Neural progenitor cell (in vitro differentiated cells): Measurements from ENCODE around the gene NAGA. TPM values are rescaled to one million over a fixed set of nuclear protein-coding genes. Genes with fewer than 3 reads are reported as not detected.

ENCODE experiments used
- DNase-seq: peaks from one replicate; pipeline ENCODE4 v3.0.0-alpha.2; 2016; ENCODE audit warnings: low spot score
- H2AFZ ChIP-seq: fragments of 200-600 bp; sonication (generic); replicated peaks from 2 replicates; pipeline ENCODE4 v1.6.1; 2016; ENCODE audit warnings: antibody characterized with exemption
- H3F3A ChIP-seq: fragments of 200-600 bp; sonication (generic); 2 replicates; pipeline ENCODE4 v1.6.1; 2016; ENCODE audit warnings: antibody characterized with exemption, low read depth
- H3K27ac ChIP-seq: fragments of 200-600 bp; sonication (generic); 2 replicates; pipeline ENCODE4 v1.5.1; 2016; ENCODE audit warnings: mild to moderate bottlenecking
- H3K27me3 ChIP-seq: fragments of 200-600 bp; sonication (generic); 2 replicates; pipeline ENCODE4 v1.6.1; 2016; ENCODE audit warnings: mild to moderate bottlenecking, moderate library complexity
- H3K36me3 ChIP-seq: fragments of 200-600 bp; sonication (generic); 2 replicates; pipeline ENCODE4 v1.5.1; 2016
- H3K4me1 ChIP-seq: fragments of 200-600 bp; sonication (generic); 2 replicates; pipeline ENCODE4 v1.6.1; 2016; ENCODE audit warnings: mixed run types
- H3K4me2 ChIP-seq: fragments of 200-600 bp; sonication (generic); 2 replicates; pipeline ENCODE4 v1.6.1; 2016
- H3K4me3 ChIP-seq: fragments of 200-600 bp; sonication (generic); 2 replicates; pipeline ENCODE4 v1.5.1; 2016
- H3K79me2 ChIP-seq: fragments of 200-600 bp; sonication (generic); 2 replicates; pipeline ENCODE4 v1.6.1; 2016; ENCODE audit warnings: low read depth
- H3K9ac ChIP-seq: fragments of 200-600 bp; sonication (generic); 2 replicates; pipeline ENCODE4 v1.6.1; 2016
- H3K9me3 ChIP-seq: fragments of 200-600 bp; sonication (generic); 2 replicates; pipeline ENCODE4 v1.5.1; 2016; ENCODE audit warnings: low read depth
- H4K20me1 ChIP-seq: fragments of 200-600 bp; sonication (generic); 2 replicates; pipeline ENCODE4 v1.6.1; 2016; ENCODE audit warnings: low read depth
- H3K27ac Mint-ChIP-seq: 3 replicates; pipeline ENCODE4 v1.8.0; 2021; ENCODE audit warnings: mixed read lengths
- H3K27me3 Mint-ChIP-seq: 2 replicates; pipeline ENCODE4 v1.8.0; 2022; ENCODE audit warnings: low read depth, mild to moderate bottlenecking, inconsistent platforms, moderate library complexity, mixed read lengths; ENCODE audit not compliant: insufficient read depth
- H3K36me3 Mint-ChIP-seq: 3 replicates; pipeline ENCODE4 v1.8.0; 2021; ENCODE audit warnings: mixed read lengths
- H3K4me1 Mint-ChIP-seq: 3 replicates; pipeline ENCODE4 v1.8.0; 2021; ENCODE audit warnings: mixed read lengths
- H3K4me3 Mint-ChIP-seq: 3 replicates; pipeline ENCODE4 v1.8.0; 2021; ENCODE audit warnings: mild to moderate bottlenecking, moderate library complexity, mixed read lengths
- H3K9me3 Mint-ChIP-seq: 3 replicates; pipeline ENCODE4 v1.8.0; 2020; ENCODE audit warnings: mixed read lengths
- EZH2 ChIP-seq: fragments of 200-600 bp; sonication (generic); IDR thresholded peaks from 2 replicates; pipeline ENCODE4 v1.6.1; 2017; ENCODE audit warnings: antibody characterized with exemption, mild to moderate bottlenecking, moderate library complexity
- EZH2phosphoT487 ChIP-seq: fragments of 200-600 bp; sonication (generic); IDR thresholded peaks from 2 replicates; pipeline ENCODE4 v1.6.1; 2017; ENCODE audit warnings: antibody characterized with exemption
- small RNA-seq: library from RNA; depleted of rRNA; stranded (forward); fragments of <200 nt; gene quantifications from one replicate; pipeline ENCODE3, GENCODE V24; 2015
- total RNA-seq: library from RNA; depleted of rRNA; stranded (reverse); fragments of >200 nt; gene quantifications from 2 replicates; pipeline ENCODE4 v1.2.3, GENCODE V29; 2015; ENCODE audit warnings: low replicate concordance
- TF ChIP-seq, protein P1 (sequence below): fragments of 200-600 bp; sonication (generic); IDR thresholded peaks from 2 replicates; pipeline ENCODE4 v1.5.1; 2017; ENCODE audit warnings: antibody characterized with exemption, mild to moderate bottlenecking

Gene NAGA
- total RNA-seq, 1 donor from 2014 or later: 14.9 TPM

DNA sequence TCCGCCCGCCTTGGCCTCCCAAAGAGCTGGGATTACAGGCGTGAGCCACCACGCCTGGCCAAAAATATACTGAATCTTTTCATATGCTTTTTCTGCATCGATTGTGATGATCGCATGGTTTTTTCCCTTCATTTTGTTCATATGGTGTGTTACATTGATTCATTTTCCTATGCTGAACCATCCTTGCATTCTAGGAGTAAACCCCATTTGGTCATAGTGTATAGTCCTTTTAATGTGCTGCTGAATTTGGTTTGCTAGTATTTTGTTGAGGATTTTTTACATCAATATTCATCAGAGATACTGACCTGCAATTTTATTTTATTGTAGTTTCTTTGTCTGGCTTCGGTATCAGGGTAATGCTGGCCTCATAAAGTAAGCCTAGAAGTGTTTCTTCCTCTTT, 59.8 kb downstream of the NAGA start:
- Mint-ChIP-seq H3K36me3 (peaks cover 2% of the 10 kb centered on the region), H3K27ac (no peak overlapping the region), H3K27me3 (peaks cover 5% of the 10 kb centered on the region), H3K4me1 (no peaks in the 10 kb centered on the region), H3K4me3 (no peak overlapping the region), H3K9me3 (peaks cover 21% of the 10 kb centered on the region)
- Histone ChIP-seq H3K9ac (no peak overlapping the region), H3K9me3 (peaks cover 4% of the 10 kb centered on the region), H4K20me1 (no peaks in the 10 kb centered on the region), H3K4me1 (no peaks in the 10 kb centered on the region), H2AFZ (no peak overlapping the region), H3K4me2 (no peak overlapping the region), H3K27me3 (no peaks in the 10 kb centered on the region), H3F3A (no peaks in the 10 kb centered on the region), H3K36me3 (no peaks in the 10 kb centered on the region), H3K4me3 (no peak overlapping the region), H3K79me2 (no peaks in the 10 kb centered on the region), H3K27ac (no peak overlapping the region)
- TF ChIP-seq, protein P1, sequence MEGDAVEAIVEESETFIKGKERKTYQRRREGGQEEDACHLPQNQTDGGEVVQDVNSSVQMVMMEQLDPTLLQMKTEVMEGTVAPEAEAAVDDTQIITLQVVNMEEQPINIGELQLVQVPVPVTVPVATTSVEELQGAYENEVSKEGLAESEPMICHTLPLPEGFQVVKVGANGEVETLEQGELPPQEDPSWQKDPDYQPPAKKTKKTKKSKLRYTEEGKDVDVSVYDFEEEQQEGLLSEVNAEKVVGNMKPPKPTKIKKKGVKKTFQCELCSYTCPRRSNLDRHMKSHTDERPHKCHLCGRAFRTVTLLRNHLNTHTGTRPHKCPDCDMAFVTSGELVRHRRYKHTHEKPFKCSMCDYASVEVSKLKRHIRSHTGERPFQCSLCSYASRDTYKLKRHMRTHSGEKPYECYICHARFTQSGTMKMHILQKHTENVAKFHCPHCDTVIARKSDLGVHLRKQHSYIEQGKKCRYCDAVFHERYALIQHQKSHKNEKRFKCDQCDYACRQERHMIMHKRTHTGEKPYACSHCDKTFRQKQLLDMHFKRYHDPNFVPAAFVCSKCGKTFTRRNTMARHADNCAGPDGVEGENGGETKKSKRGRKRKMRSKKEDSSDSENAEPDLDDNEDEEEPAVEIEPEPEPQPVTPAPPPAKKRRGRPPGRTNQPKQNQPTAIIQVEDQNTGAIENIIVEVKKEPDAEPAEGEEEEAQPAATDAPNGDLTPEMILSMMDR: no peak
- no peak for TF ChIP-seq EZH2phosphoT487
- TF ChIP-seq EZH2: no peak
- no peak for DNase-seq

Small RNA genes within 50 kb of the gene (small RNA-seq; reads per million reads assigned to genes)
- gene SNORD13P1: not detected

Other genes starting within 250 kb of the NAGA start
- gene SREBF2, start 237.7 kb downstream of the NAGA start, total RNA-seq: 64.0 and 145 TPM in 2 replicates
- gene SHISA8, start 155.7 kb downstream of the NAGA start, total RNA-seq: not detected in 2 replicates
- gene TNFRSF13C, start 144.0 kb downstream of the NAGA start, total RNA-seq: 2.2 and 2.7 TPM in 2 replicates
- 20.2 and 45.3 TPM in 2 replicates for gene CENPM, start 123.7 kb downstream of the NAGA start, total RNA-seq
- gene SEPTIN3, start 101.4 kb downstream of the NAGA start, total RNA-seq: 12.8 and 20.5 TPM in 2 replicates
- not detected in 2 replicates for gene WBP2NL, start 72.0 kb downstream of the NAGA start, total RNA-seq
- gene PHETA2, start 3.4 kb upstream of the NAGA start, total RNA-seq: 0.79 and 2.3 TPM in 2 replicates
- gene SMDT1, start 8.9 kb upstream of the NAGA start, total RNA-seq: 2.9 and 6.3 TPM in 2 replicates
- gene NDUFA6, start 20.0 kb upstream of the NAGA start, total RNA-seq: 100 and 132 TPM in 2 replicates
- gene CYP2D6, start 60.0 kb upstream of the NAGA start, total RNA-seq: 0.24 and 1.5 TPM in 2 replicates
- 53.7 and 67.4 TPM in 2 replicates for gene TCF20, start 199.8 kb upstream of the NAGA start, total RNA-seq